Dendritic cell treated with granulocyte-macrophage colony-stimulating factor and Interleukin-4, amounts not matched to agents 40 ng/mL and 50 ng/mL, for 4 days (primary cell): ENCODE results near the gene LOC101059915.
"Not testable (repeated sequence)": the region's sequence is repeated elsewhere in the genome, so short reads cannot be mapped to it uniquely, and the experiment has no call there.

Experiments
- H3K27ac Mint-ChIP-seq: one replicate; pipeline ENCODE4 v1.8.0; 2022; ENCODE audit warnings: mild to moderate bottlenecking, mixed read lengths
- H3K27me3 Mint-ChIP-seq: one replicate; pipeline ENCODE4 v1.8.0; 2022; ENCODE audit warnings: mild to moderate bottlenecking, mixed read lengths
- H3K36me3 Mint-ChIP-seq: one replicate; pipeline ENCODE4 v1.8.0; 2022; ENCODE audit warnings: low read depth, mixed read lengths
- H3K4me1 Mint-ChIP-seq: one replicate; pipeline ENCODE4 v1.8.0; 2022; ENCODE audit warnings: low read depth, mixed read lengths
- H3K4me3 Mint-ChIP-seq: one replicate; pipeline ENCODE4 v1.8.0; 2022; ENCODE audit warnings: mild to moderate bottlenecking, moderate library complexity, mixed read lengths
- H3K9me3 Mint-ChIP-seq: one replicate; pipeline ENCODE4 v1.8.0; 2022; ENCODE audit warnings: mixed read lengths
- intact Hi-C: fragments of 100-400 bp; cut with micrococcal nuclease; formaldehyde crosslinking; loops from one replicate; pipeline ENCODE4 v1.15.0; 2022

The LOC101059915 gene

GRCh38 chrX:71659959-71660358, 7.4 kb upstream of the LOC101059915 start:
- H3K27me3 Mint-ChIP-seq, result peaks cover 30% of the 10 kb centered on the region
- no peaks in the 10 kb centered on the region for H3K36me3 Mint-ChIP-seq
- no peak overlapping the region for H3K4me3 Mint-ChIP-seq
- intact Hi-C loops, result no loop called here
- H3K9me3 Mint-ChIP-seq, result no peaks in the 10 kb centered on the region
- H3K4me1 Mint-ChIP-seq, result peaks cover 18% of the 10 kb centered on the region
- no peak overlapping the region for H3K27ac Mint-ChIP-seq

- H3K4me1 Mint-ChIP-seq, result peaks cover 18% of the 10 kb centered on the region
- no peaks in the 10 kb centered on the region for H3K36me3 Mint-ChIP-seq
- no peak overlapping the region for H3K27ac Mint-ChIP-seq
- intact Hi-C loops, result no loop called here
- H3K4me3 Mint-ChIP-seq, result no peak overlapping the region
- no peaks in the 10 kb centered on the region for H3K9me3 Mint-ChIP-seq
- H3K27me3 Mint-ChIP-seq, result peaks cover 30% of the 10 kb centered on the region
Measured at GRCh38 chrX:71660562-71661416, 6.6 kb upstream of the LOC101059915 start.

GRCh38 chrX:71661919-71662318, 5.4 kb upstream of the LOC101059915 start:
- Mint-ChIP-seq H3K36me3 (no peaks in the 10 kb centered on the region), H3K9me3 (no peaks in the 10 kb centered on the region), H3K4me3 (no peak overlapping the region), H3K4me1 (peaks cover 10% of the 10 kb centered on the region), H3K27ac (no peak overlapping the region), H3K27me3 (peaks cover 27% of the 10 kb centered on the region)
- intact Hi-C loops, result no loop called here

GRCh38 chrX:71662654-71663053, 4.7 kb upstream of the LOC101059915 start:
- H3K27me3 Mint-ChIP-seq, result peaks cover 27% of the 10 kb centered on the region
- H3K36me3 Mint-ChIP-seq, H3K4me1 Mint-ChIP-seq, H3K4me3 Mint-ChIP-seq, H3K27ac Mint-ChIP-seq, H3K9me3 Mint-ChIP-seq, intact Hi-C loops: not testable (repeated sequence)

GRCh38 chrX:71663238-71663637, 4.1 kb upstream of the LOC101059915 start:
- peaks cover 27% of the 10 kb centered on the region for H3K27me3 Mint-ChIP-seq
- intact Hi-C loops, H3K27ac Mint-ChIP-seq, H3K4me3 Mint-ChIP-seq, H3K36me3 Mint-ChIP-seq, H3K4me1 Mint-ChIP-seq, H3K9me3 Mint-ChIP-seq: not testable (repeated sequence)

- peaks cover 30% of the 10 kb centered on the region for H3K27me3 Mint-ChIP-seq
- H3K27ac Mint-ChIP-seq, intact Hi-C loops, H3K9me3 Mint-ChIP-seq, H3K36me3 Mint-ChIP-seq, H3K4me1 Mint-ChIP-seq, H3K4me3 Mint-ChIP-seq: not testable (repeated sequence)
Measured at GRCh38 chrX:71664202-71664601, 3.1 kb upstream of the LOC101059915 start.

- peaks cover 34% of the 10 kb centered on the region for H3K27me3 Mint-ChIP-seq
Measured at GRCh38 chrX:71664889-71665491, 2.4 kb upstream of the LOC101059915 start.

GRCh38 chrX:71665747-71666146, 1.6 kb upstream of the LOC101059915 start:
- intact Hi-C loops, result no loop called here
- Mint-ChIP-seq H3K27ac (no peak overlapping the region), H3K27me3 (peaks cover 36% of the 10 kb centered on the region), H3K4me3 (no peak overlapping the region), H3K4me1 (peaks cover 9% of the 10 kb centered on the region), H3K9me3 (no peaks in the 10 kb centered on the region), H3K36me3 (no peaks in the 10 kb centered on the region)

More at GRCh38 chrX:71664889-71665491, 2.4 kb upstream of the LOC101059915 start:
- Mint-ChIP-seq H3K4me3 (no peak overlapping the region), H3K4me1 (peaks cover 9% of the 10 kb centered on the region), H3K36me3 (no peaks in the 10 kb centered on the region), H3K9me3 (no peaks in the 10 kb centered on the region), H3K27ac (no peak overlapping the region)
- intact Hi-C loops, result no loop called here

- H3K9me3 Mint-ChIP-seq, result no peaks in the 10 kb centered on the region
- no peak overlapping the region for H3K27ac Mint-ChIP-seq
- H3K4me1 Mint-ChIP-seq, result peaks cover 9% of the 10 kb centered on the region
Measured at GRCh38 chrX:71666240-71667223, 814 bp upstream of the LOC101059915 start.

GRCh38 chrX:71668248-71668595, 876 bp downstream of the LOC101059915 start:
- Mint-ChIP-seq H3K36me3 (no peaks in the 10 kb centered on the region), H3K4me1 (peaks cover 5% of the 10 kb centered on the region), H3K4me3 (no peak overlapping the region), H3K27ac (no peak overlapping the region), H3K27me3 (peaks cover 37% of the 10 kb centered on the region), H3K9me3 (no peaks in the 10 kb centered on the region)
- intact Hi-C loops, result no loop called here

More at GRCh38 chrX:71666240-71667223, 814 bp upstream of the LOC101059915 start:
- no peaks in the 10 kb centered on the region for H3K36me3 Mint-ChIP-seq
- H3K27me3 Mint-ChIP-seq, result peaks cover 38% of the 10 kb centered on the region
- intact Hi-C loops, result no loop called here
- H3K4me3 Mint-ChIP-seq, result no peak overlapping the region

GRCh38 chrX:71669492-71669891, 2.1 kb downstream of the LOC101059915 start:
- Mint-ChIP-seq H3K9me3 (no peaks in the 10 kb centered on the region), H3K4me1 (peaks cover 5% of the 10 kb centered on the region), H3K4me3 (no peak overlapping the region), H3K27me3 (peaks cover 34% of the 10 kb centered on the region), H3K27ac (no peak overlapping the region), H3K36me3 (no peaks in the 10 kb centered on the region)
- intact Hi-C loops, result no loop called here

GRCh38 chrX:71669947-71670346, 2.6 kb downstream of the LOC101059915 start:
- peaks cover 34% of the 10 kb centered on the region for H3K27me3 Mint-ChIP-seq
- H3K27ac Mint-ChIP-seq, H3K4me1 Mint-ChIP-seq, H3K9me3 Mint-ChIP-seq, intact Hi-C loops, H3K36me3 Mint-ChIP-seq, H3K4me3 Mint-ChIP-seq: not testable (repeated sequence)

GRCh38 chrX:71671043-71671780, 3.9 kb downstream of the LOC101059915 start:
- intact Hi-C loops, result no loop called here
- Mint-ChIP-seq H3K4me1 (peaks cover 5% of the 10 kb centered on the region), H3K4me3 (no peak overlapping the region), H3K27me3 (peaks cover 38% of the 10 kb centered on the region), H3K27ac (no peak overlapping the region), H3K36me3 (no peaks in the 10 kb centered on the region), H3K9me3 (no peaks in the 10 kb centered on the region)
